Measurements from ENCODE around the gene ARHGEF4. TPM values are rescaled to one million over a fixed set of nuclear protein-coding genes. Genes with fewer than 3 reads are reported as not detected.

Gene ARHGEF4
- total RNA-seq, 2 experiments from 2014 or later, result 0.40 to 0.47 TPM

- no peak overlapping the region for H3K27ac Mint-ChIP-seq
- no peak for DNase-seq
- peaks cover 66% of the 10 kb centered on the region for H3K27me3 Mint-ChIP-seq
- peaks cover 12% of the 10 kb centered on the region for H3K4me1 Mint-ChIP-seq
- no peaks in the 10 kb centered on the region for H3K36me3 Mint-ChIP-seq (ENCODE audit: low read depth)
- H3K9me3 Mint-ChIP-seq, result no peaks in the 10 kb centered on the region
- H3K4me3 Mint-ChIP-seq, result no peak overlapping the region
- CTCF ChIA-PET, result no interaction called here
- POLR2A ChIA-PET, result no interaction called here
These were observed 126.6 kb downstream of the ARHGEF4 start for GRCh38 chr2:130963196-130963848.

DNA sequence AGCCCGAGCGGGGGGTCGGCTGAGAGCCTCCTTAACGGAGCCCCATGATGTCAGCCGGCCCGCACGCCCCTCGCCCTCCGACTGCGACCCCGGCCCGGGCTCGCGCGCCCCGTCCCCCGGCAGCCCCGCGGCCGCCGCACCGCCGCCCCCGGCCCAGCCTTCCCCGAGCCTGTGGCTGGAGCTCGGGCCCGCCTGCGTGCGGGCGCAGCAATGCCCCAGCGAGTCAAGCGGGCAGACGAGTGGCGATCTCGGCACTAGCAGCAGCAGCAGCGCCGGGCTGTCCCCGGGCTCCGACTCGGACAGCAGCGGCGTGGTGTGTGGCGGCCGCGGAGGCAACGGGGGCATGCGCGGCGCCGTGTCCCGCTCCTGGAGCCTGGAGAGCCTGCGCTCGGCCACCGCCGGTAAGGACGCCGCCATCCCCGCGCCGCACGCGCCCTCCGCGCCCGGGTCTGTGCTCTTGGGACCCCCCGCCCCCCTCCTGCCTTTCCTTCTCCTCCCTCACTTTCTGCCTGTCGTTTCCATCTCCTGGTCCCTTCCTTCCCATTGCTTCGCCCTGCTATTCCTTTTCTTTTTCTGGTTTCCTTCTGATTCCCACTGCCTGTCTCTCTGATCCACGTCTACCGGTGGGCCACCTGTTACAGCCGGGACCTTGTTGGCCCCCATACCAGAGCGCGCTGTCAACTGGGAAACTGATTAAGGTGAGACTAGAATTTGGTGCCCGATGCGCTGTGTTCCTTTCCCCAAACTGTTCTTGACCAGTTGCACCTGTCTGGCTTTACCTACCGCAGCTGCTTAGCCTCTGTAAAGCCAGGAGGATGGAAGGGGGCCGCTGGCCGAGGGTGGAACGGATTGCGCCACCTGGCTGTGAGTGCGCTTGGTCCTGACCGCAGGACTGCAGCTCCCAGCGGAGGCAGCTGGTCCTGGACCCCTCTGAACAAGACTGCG, 127.4 kb downstream of the ARHGEF4 start:
- Mint-ChIP-seq H3K36me3 (ENCODE audit: low read depth) (no peaks in the 10 kb centered on the region), H3K9me3 (no peaks in the 10 kb centered on the region), H3K4me3 (peak overlapping the region; percentile 55), H3K4me1 (peaks cover 12% of the 10 kb centered on the region), H3K27ac (peak overlapping the region; percentile 26), H3K27me3 (peaks cover 61% of the 10 kb centered on the region)
- ChIA-PET CTCF (no interaction called here), POLR2A (no interaction called here)
- no peak for DNase-seq

- Mint-ChIP-seq H3K27me3 (peaks cover 55% of the 10 kb centered on the region), H3K4me3 (no peak overlapping the region), H3K9me3 (no peaks in the 10 kb centered on the region), H3K4me1 (peaks cover 12% of the 10 kb centered on the region), H3K27ac (no peak overlapping the region), H3K36me3 (ENCODE audit: low read depth) (no peaks in the 10 kb centered on the region)
- no peak for DNase-seq
- ChIA-PET CTCF (no interaction called here), POLR2A (no interaction called here)
These were observed 128.2 kb downstream of the ARHGEF4 start for GRCh38 chr2:130964931-130965330.

DNA sequence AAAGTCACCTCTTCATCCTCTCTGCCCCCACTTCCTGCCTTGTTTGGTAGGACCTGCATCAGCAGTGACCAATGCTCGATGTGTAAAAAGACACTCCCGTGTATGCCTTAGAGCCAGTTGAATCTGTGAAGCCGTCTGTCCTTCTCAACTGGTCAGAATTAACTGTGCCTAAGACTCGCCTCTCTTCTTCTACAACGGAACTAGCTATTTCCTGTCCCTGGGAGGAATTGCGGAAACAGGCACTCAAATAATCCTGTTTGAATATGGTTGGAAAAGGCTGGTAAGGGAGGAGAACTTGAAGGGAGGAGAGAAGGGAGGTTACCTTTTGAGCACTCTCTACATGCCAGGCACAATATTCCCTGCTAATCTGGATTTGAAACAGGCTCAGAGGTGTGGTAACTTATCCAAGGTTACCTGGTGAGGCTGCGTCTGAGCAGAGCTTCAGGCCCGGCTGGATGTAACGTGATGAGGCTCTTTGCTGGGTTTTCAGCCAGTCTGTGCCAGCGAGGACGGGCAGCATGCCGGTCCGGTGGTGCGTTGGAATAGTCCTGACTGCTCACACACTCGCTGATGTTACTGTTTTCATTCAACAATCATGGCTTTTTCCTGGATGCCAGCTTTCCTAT, 129.5 kb downstream of the ARHGEF4 start:
- CTCF ChIA-PET, result no interaction called here
- Mint-ChIP-seq H3K36me3 (ENCODE audit: low read depth) (no peaks in the 10 kb centered on the region), H3K4me1 (peaks cover 12% of the 10 kb centered on the region), H3K9me3 (no peaks in the 10 kb centered on the region), H3K4me3 (no peak overlapping the region), H3K27me3 (peaks cover 45% of the 10 kb centered on the region), H3K27ac (no peak overlapping the region)
- no peak for DNase-seq
- POLR2A ChIA-PET, result no interaction called here

DNA sequence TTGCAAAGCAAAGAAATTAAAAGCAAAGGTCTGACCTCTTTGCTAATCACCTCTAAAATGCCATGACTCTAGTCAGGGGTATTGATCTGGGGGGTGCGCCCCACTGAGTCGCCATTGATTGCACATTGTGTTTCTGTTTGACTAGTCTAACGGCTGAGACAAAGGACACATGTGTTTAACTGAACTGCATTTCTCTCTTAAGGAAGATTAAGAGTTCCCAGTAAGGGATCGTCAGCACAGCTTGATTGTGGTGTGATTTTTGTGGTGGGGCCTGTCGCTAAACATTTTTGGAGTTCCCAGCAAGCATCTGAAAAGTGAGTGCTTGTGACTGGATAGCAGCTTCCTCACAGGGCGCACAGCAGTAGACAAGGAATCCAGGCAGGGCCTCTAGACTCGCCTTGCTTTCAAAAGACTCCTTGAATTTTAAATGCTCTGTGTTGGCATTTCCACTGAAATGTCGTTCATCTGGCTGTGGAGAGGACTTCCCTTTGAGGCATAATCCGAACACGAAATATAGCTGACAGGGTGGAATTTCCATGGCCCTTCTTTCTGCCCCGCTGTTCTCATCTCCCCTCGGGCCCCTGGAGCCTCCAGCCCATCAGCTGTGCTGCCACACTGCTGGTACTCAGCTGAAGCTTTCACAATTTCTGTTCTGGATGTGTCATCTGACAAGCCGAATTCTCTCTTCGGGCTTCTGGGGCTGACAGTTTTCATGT, 130.2 kb downstream of the ARHGEF4 start:
- Mint-ChIP-seq H3K27me3 (peaks cover 40% of the 10 kb centered on the region), H3K4me3 (no peak overlapping the region), H3K4me1 (peaks cover 15% of the 10 kb centered on the region), H3K27ac (no peak overlapping the region), H3K36me3 (ENCODE audit: low read depth) (no peaks in the 10 kb centered on the region), H3K9me3 (no peaks in the 10 kb centered on the region)
- no peak for DNase-seq
- CTCF ChIA-PET, result no interaction called here
- POLR2A ChIA-PET, result no interaction called here

GRCh38 chr2:130972410-130972809, 135.7 kb downstream of the ARHGEF4 start:
- Mint-ChIP-seq H3K9me3 (no peaks in the 10 kb centered on the region), H3K27ac (no peak overlapping the region), H3K4me3 (no peak overlapping the region), H3K4me1 (peaks cover 14% of the 10 kb centered on the region), H3K36me3 (ENCODE audit: low read depth) (no peaks in the 10 kb centered on the region), H3K27me3 (no peaks in the 10 kb centered on the region)
- ChIA-PET POLR2A (no interaction called here), CTCF (interaction anchor here (1.1 kb wide), 1 partner anchor 26 kb away, joined by 4 read pairs; no protein-coding TSS in a partner anchor)
- DNase-seq, result peak; percentile 18

GRCh38 chr2:130975729-130976128, 139.0 kb downstream of the ARHGEF4 start:
- no peak overlapping the region for H3K4me3 Mint-ChIP-seq
- POLR2A ChIA-PET, result no interaction called here
- no peak for DNase-seq
- no peak overlapping the region for H3K27ac Mint-ChIP-seq
- H3K27me3 Mint-ChIP-seq, result peaks cover 3% of the 10 kb centered on the region
- H3K36me3 Mint-ChIP-seq (ENCODE audit: low read depth), result no peaks in the 10 kb centered on the region
- CTCF ChIA-PET, result no interaction called here
- H3K9me3 Mint-ChIP-seq, result peaks cover 11% of the 10 kb centered on the region
- H3K4me1 Mint-ChIP-seq, result peaks cover 10% of the 10 kb centered on the region

DNA sequence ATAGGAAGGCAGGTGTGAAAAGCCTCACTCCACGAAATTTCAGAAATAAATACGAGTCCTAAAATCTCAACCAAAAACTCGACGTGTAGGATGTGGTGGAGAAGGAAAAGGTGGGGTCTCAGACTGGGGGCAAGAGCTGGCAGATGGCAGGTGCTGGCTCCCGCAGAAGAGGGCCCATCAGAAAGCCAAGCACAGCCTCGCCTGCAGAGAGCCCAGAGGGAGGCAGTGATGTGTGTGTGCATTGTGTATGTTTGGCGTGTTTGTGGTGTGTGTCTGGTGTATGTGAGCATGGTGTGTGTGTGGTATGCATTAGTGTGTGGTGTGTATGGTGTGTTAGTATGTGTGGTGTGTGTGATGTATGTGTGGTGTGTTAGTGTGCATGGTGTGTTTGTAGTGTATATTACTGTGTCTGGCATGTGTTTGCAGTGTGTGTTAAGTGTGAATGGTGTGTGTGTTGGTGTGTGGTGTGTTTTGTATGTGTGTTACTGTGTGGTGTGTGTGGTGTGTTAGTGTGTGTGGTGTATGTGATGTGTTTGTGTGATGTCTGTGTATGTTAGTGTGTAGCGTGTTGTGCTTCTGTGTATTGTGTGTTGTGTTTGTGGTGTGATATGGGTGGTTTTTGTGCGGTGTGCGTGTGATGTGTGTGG, 140.0 kb downstream of the ARHGEF4 start:
- CTCF ChIA-PET, result no interaction called here
- Mint-ChIP-seq H3K4me3 (no peak overlapping the region), H3K27me3 (peaks cover 8% of the 10 kb centered on the region), H3K27ac (no peak overlapping the region), H3K9me3 (peaks cover 11% of the 10 kb centered on the region), H3K4me1 (peaks cover 10% of the 10 kb centered on the region), H3K36me3 (ENCODE audit: low read depth) (no peaks in the 10 kb centered on the region)
- POLR2A ChIA-PET, result no interaction called here
- no peak for DNase-seq

DNA sequence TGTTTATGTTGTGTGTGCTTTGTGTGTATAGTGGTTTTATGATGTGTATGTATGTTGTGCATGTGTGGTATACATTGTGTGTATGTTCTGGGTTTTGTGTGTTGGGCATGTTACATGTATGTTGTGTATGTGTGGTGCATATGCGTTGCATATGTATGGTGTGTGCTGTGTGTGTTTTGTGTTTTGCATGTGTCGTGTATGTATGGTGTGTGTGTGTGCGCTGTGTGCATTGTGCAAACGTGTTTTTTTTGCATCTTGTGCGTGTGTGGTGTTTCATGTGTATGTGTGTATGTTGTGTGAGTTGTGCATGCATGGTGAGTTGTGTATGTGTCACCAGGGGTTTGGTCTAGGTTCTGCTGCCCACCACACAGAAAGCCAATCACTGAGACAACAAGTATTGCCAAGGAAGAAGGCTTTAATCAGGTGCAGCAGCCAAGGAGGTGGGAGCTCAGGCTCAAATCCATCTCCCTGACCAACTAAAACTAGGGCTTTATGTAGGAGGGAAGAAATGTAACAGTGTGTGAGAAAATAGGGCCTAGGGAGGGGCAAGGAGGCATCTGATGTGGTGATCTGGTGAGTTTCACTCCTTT, 140.8 kb downstream of the ARHGEF4 start:
- H3K4me3 Mint-ChIP-seq, result no peak overlapping the region
- no peak overlapping the region for H3K27ac Mint-ChIP-seq
- no peaks in the 10 kb centered on the region for H3K36me3 Mint-ChIP-seq (ENCODE audit: low read depth)
- DNase-seq, result no peak
- CTCF ChIA-PET, result no interaction called here
- H3K4me1 Mint-ChIP-seq, result peaks cover 1% of the 10 kb centered on the region
- peaks cover 11% of the 10 kb centered on the region for H3K9me3 Mint-ChIP-seq
- POLR2A ChIA-PET, result no interaction called here
- peaks cover 11% of the 10 kb centered on the region for H3K27me3 Mint-ChIP-seq

DNA sequence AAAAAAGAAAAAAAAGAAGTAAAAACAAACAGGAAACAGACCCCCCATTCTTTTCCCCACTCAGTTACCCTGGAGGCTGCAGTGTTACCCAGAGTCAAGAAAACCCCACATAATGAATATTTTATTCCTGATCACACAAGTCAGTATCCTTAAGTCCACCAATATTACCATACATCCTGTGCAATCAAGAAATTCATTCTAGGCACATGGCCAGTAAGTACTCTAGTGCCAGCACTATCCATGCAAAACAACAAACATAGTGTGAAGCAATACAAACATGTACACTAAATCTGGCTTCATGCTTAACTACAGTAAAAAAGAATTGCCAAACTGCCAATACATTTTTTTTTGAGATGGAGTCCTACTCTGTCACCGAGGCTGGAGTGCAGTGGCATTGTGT, 145.0 kb downstream of the ARHGEF4 start:
- Mint-ChIP-seq H3K27me3 (peaks cover 19% of the 10 kb centered on the region), H3K36me3 (ENCODE audit: low read depth) (no peaks in the 10 kb centered on the region), H3K4me1 (peaks cover 9% of the 10 kb centered on the region), H3K27ac (no peak overlapping the region), H3K4me3 (no peak overlapping the region), H3K9me3 (peaks cover 11% of the 10 kb centered on the region)
- ChIA-PET CTCF (no interaction called here), POLR2A (no interaction called here)
- no peak for DNase-seq

GRCh38 chr2:130985206-130985780, 148.6 kb downstream of the ARHGEF4 start:
- Mint-ChIP-seq H3K4me1 (peaks cover 9% of the 10 kb centered on the region), H3K4me3 (no peak overlapping the region), H3K27me3 (peaks cover 21% of the 10 kb centered on the region), H3K27ac (no peak overlapping the region), H3K9me3 (no peaks in the 10 kb centered on the region), H3K36me3 (ENCODE audit: low read depth) (no peaks in the 10 kb centered on the region)
- DNase-seq, result no peak
- POLR2A ChIA-PET, result no interaction called here
- CTCF ChIA-PET, result interaction anchor here (1.2 kb wide), 1 partner anchor 26 kb away, joined by 3 read pairs; no protein-coding TSS in a partner anchor
